HepG2 (cell line): ENCODE results near the gene UBL7. TPM values are rescaled to one million over a fixed set of nuclear protein-coding genes. Genes with fewer than 3 reads are reported as not detected.
A peak's percentile ranks its signal among the peaks of the same experiment; 100 is the strongest.

ENCODE experiments used
- ATAC-seq: fragments of 200-7000 bp; cut with Tn5 transposase; 3 replicates; pipeline ENCODE4 v1.9.1; 2020; ENCODE audit warnings: mild to moderate bottlenecking, moderate library complexity
- BruUV-seq: library from RNA; stranded (reverse); fragments of 400-500 nt; replicated peaks from 2 replicates; lab custom pipeline; 2021; lab: Mats Ljungman, UMichigan
- CTCF ChIA-PET: fragments of 300-600 bp; formaldehyde crosslinking; extraction: SDS; loops from one replicate; lab custom pipeline; 2021; ENCODE audit warnings: low total read pairs, inconsistent platforms, low intra/inter-chr PET ratio; lab: Yijun Ruan, JAX
- POLR2A ChIA-PET: fragments of 350-600 bp; sonication (Branson Sonifier 250); formaldehyde crosslinking; loops from one replicate; lab custom pipeline; 2020; ENCODE audit warnings: antibody characterized with exemption, inconsistent platforms; lab: Yijun Ruan, JAX
- DNase-seq: peaks from one replicate; pipeline ENCODE4 v3.0.0-alpha.2; 2015; ENCODE audit warnings: low spot score
- FAIRE-seq: peaks from 3 replicates; lab custom pipeline; 2011; peaks lifted over from hg19 to GRCh38; lab: Jason Lieb, UNC
- H2AFZ ChIP-seq: one replicate; pipeline ENCODE4 v1.6.1; 2011; ENCODE audit warnings: low read length, inconsistent platforms
- H3K27ac ChIP-seq: fragments of 300-600 bp; 3 replicates; pipeline ENCODE4 v1.8.0; 2011; ENCODE audit warnings: mixed run types, mild to moderate bottlenecking, mixed read lengths, low read length, inconsistent platforms; ENCODE audit not compliant: insufficient read depth; ENCODE audit errors: extremely low read length
- H3K27me3 ChIP-seq, 2 experiments: fragments of 200-600 bp in 1 of 2; 2 replicates in 1 of 2; 3 replicates in 1 of 2; pipeline versions ENCODE4 v1.6.0 to v1.8.0; 2011; ENCODE audit warnings: low read length in 2 of 2, mild to moderate bottlenecking in 2 of 2, moderate library complexity in 2 of 2, inconsistent platforms in 1 of 2; ENCODE audit not compliant: insufficient read depth in 2 of 2, control insufficient read depth in 1 of 2
- H3K36me3 ChIP-seq, 2 experiments: fragments of 200-600 bp in 1 of 2; replicated peaks in 1 of 2; 2 replicates in 1 of 2; 3 replicates in 1 of 2; pipeline versions ENCODE4 v1.5.1 to v1.8.0; 2011; ENCODE audit warnings: low read length in 2 of 2, inconsistent platforms in 1 of 2; ENCODE audit not compliant: insufficient read depth in 2 of 2, control insufficient read depth in 1 of 2
- H3K4me1 ChIP-seq: 2 replicates; pipeline ENCODE4 v1.5.1; 2012; ENCODE audit warnings: low read length, inconsistent platforms; ENCODE audit not compliant: insufficient read depth
- H3K4me2 ChIP-seq: 2 replicates; pipeline ENCODE4 v1.6.0; 2011; ENCODE audit warnings: low read depth, low read length, inconsistent platforms
- H3K4me3 ChIP-seq, 3 experiments: fragments of 200-600 bp in 1 of 3; sonication (generic), shearing (Covaris generic) in 1 of 3; replicated peaks in 1 of 3; 2 replicates each; pipeline ENCODE4 v1.5.1; 2011 to 2016; ENCODE audit warnings: low read length in 3 of 3, inconsistent platforms in 2 of 3, low read depth in 2 of 3, mild to moderate bottlenecking in 2 of 3, control low read depth in 1 of 3, mixed read lengths in 1 of 3; ENCODE audit not compliant: insufficient read depth in 1 of 3
- H3K79me2 ChIP-seq: one replicate; pipeline ENCODE4 v1.6.1; 2011; ENCODE audit warnings: low read length, inconsistent platforms; ENCODE audit not compliant: insufficient read depth
- H3K9ac ChIP-seq: 2 replicates; pipeline ENCODE4 v1.6.0; 2011; ENCODE audit warnings: mild to moderate bottlenecking, low read depth, low read length, inconsistent platforms; ENCODE audit not compliant: insufficient read depth
- H3K9me3 ChIP-seq: 2 replicates; pipeline ENCODE4 v1.5.1; 2012; ENCODE audit warnings: mild to moderate bottlenecking, low read length
- H4K20me1 ChIP-seq: 2 replicates; pipeline ENCODE4 v1.6.0; 2011; ENCODE audit warnings: inconsistent platforms, mild to moderate bottlenecking, low read length, moderate library complexity; ENCODE audit not compliant: insufficient read depth
- CREB1 ChIP-seq, 2 experiments: fragments of 450-650 bp in 1 of 2; IDR thresholded peaks; 2 replicates each; pipeline ENCODE4 v1.6.1; 2016 to 2017; ENCODE audit warnings: control low read depth in 1 of 2, mild to moderate bottlenecking in 1 of 2, missing compliant biosample characterization in 1 of 2, missing genetic modification characterization in 1 of 2
- GFI1 ChIP-seq: sonication (generic); formaldehyde crosslinking; IDR thresholded peaks from 2 replicates; pipeline ENCODE4 v1.5.0; 2020; ENCODE audit warnings: missing genetic modification reagents, mild to moderate bottlenecking, borderline replicate concordance
- GMEB2 ChIP-seq: IDR thresholded peaks from 2 replicates; pipeline ENCODE4 v1.6.1; 2016; ENCODE audit warnings: missing biosample characterization, missing genetic modification reagents, low read depth
- HDAC1 ChIP-seq: sonication (generic); formaldehyde crosslinking; IDR thresholded peaks from 2 replicates; pipeline ENCODE4 v1.5.1; 2020; ENCODE audit warnings: mild to moderate bottlenecking, missing genetic modification reagents
- HIVEP1 ChIP-seq: sonication (generic); formaldehyde crosslinking; IDR thresholded peaks from 2 replicates; pipeline ENCODE4 v1.4.0; 2020; ENCODE audit warnings: mild to moderate bottlenecking, missing genetic modification reagents
- KLF15 ChIP-seq: sonication (generic); formaldehyde crosslinking; IDR thresholded peaks from 2 replicates; pipeline ENCODE4 v1.8.1; 2023; ENCODE audit warnings: borderline replicate concordance, mild to moderate bottlenecking, inconsistent platforms, missing genetic modification reagents, mixed read lengths
- MIER2 ChIP-seq: IDR thresholded peaks from 2 replicates; pipeline ENCODE4 v1.6.1; 2016; ENCODE audit warnings: missing biosample characterization, missing genetic modification reagents
- MXD4 ChIP-seq: IDR thresholded peaks from 2 replicates; pipeline ENCODE4 v1.6.1; 2016; ENCODE audit warnings: mild to moderate bottlenecking, missing biosample characterization, missing genetic modification reagents
- NCOA2 ChIP-seq: sonication (generic); formaldehyde crosslinking; IDR thresholded peaks from 2 replicates; pipeline ENCODE4 v1.8.0; 2022; ENCODE audit warnings: inconsistent platforms
- NFRKB ChIP-seq: fragments of 450-650 bp; IDR thresholded peaks from 2 replicates; pipeline ENCODE4 v1.6.1; 2017
- NR1H2 ChIP-seq: sonication (generic); formaldehyde crosslinking; IDR thresholded peaks from 2 replicates; pipeline ENCODE4 v1.8.1; 2022; ENCODE audit warnings: low read depth, missing genetic modification reagents, borderline replicate concordance
- PPARG ChIP-seq: conservative IDR thresholded peaks from 2 replicates; pipeline ENCODE4 v1.6.1; 2016; ENCODE audit warnings: missing biosample characterization, missing genetic modification reagents
- SRSF1 ChIP-seq: fragments of 200-400 bp; formaldehyde crosslinking; optimal IDR thresholded peaks from 2 replicates; pipeline ENCODE3; 2017; ENCODE audit warnings: mild to moderate bottlenecking, low read depth, low read length, moderate library complexity
- TRIM22 ChIP-seq: fragments of 450-650 bp; IDR thresholded peaks from 2 replicates; pipeline ENCODE4 v1.6.1; 2017
- U2AF1 ChIP-seq: fragments of 200-400 bp; formaldehyde crosslinking; optimal IDR thresholded peaks from 2 replicates; pipeline ENCODE3; 2017; ENCODE audit warnings: mild to moderate bottlenecking, low read depth, low read length
- ZFP1 ChIP-seq: IDR thresholded peaks from 2 replicates; pipeline ENCODE4 v1.6.1; 2016
- ZFP90 ChIP-seq: sonication (generic); formaldehyde crosslinking; IDR thresholded peaks from 2 replicates; pipeline ENCODE4 v1.8.0; 2022; ENCODE audit warnings: missing genetic modification reagents, mild to moderate bottlenecking, inconsistent platforms, borderline replicate concordance
- ZNF382 ChIP-seq: sonication (generic); formaldehyde crosslinking; IDR thresholded peaks from 2 replicates; pipeline ENCODE4 v1.5.0; 2020; ENCODE audit warnings: missing genetic modification reagents, mild to moderate bottlenecking, borderline replicate concordance
- ZNF530 ChIP-seq: sonication (generic); formaldehyde crosslinking; IDR thresholded peaks from 2 replicates; pipeline ENCODE4 v1.5.0; 2020; ENCODE audit warnings: low read depth, mild to moderate bottlenecking, missing genetic modification reagents
- ZNF562 ChIP-seq: sonication (generic); formaldehyde crosslinking; IDR thresholded peaks from 2 replicates; pipeline ENCODE4 v1.8.0; 2022; ENCODE audit warnings: missing genetic modification reagents, borderline replicate concordance
- ZNF614 ChIP-seq: IDR thresholded peaks from 2 replicates; pipeline ENCODE4 v1.6.1; 2018; ENCODE audit warnings: missing biosample characterization, missing genetic modification reagents, inconsistent platforms, borderline replicate concordance
- ZNF737 ChIP-seq: sonication (generic); formaldehyde crosslinking; IDR thresholded peaks from 2 replicates; pipeline ENCODE4 v1.5.0; 2020; ENCODE audit warnings: missing genetic modification reagents, mild to moderate bottlenecking, borderline replicate concordance
- WGBS: methylation state at CpG from one replicate; pipeline ENCODE4 v1.1.6; 2017; ENCODE audit warnings: low lambda C conversion rate; 5-methylcytosine and 5-hydroxymethylcytosine counted together
- in situ Hi-C: cut with HindIII; loops from 2 replicates; pipeline ENCODE4 v1.10.0; 2017; ENCODE audit warnings: low pct_unique_long_range_greater_than_20kb; ENCODE audit not compliant: extremely low pct_ligation_motif_present
- intact Hi-C: fragments of 100-400 bp; cut with micrococcal nuclease; formaldehyde crosslinking; loops from one replicate; pipeline ENCODE4 v1.10.0; 2022; ENCODE audit not compliant: unreplicated experiment
- polyA plus RNA-seq, 8 experiments: library from polyadenylated mRNA; depleted of rRNA in 3 of 8; stranded (reverse) in 7 of 8; unstranded in 1 of 8; fragments of >200 nt; fragmentation: Illumina TruSeq in 4 of 8; extraction: Trizol in 4 of 8; gene quantifications; 2 replicates each; pipeline versions ENCODE4 v1.2.1 to v1.2.3, GENCODE V29; 2011 to 2016; ENCODE audit warnings: low read depth in 4 of 8, missing spikeins in 1 of 8, mixed read lengths in 1 of 8; ENCODE audit not compliant: insufficient read depth in 1 of 8
- total RNA-seq, 5 experiments: library from RNA; depleted of rRNA; stranded (reverse); fragments of >200 nt; fragmentation: Illumina TruSeq; extraction: Trizol; gene quantifications; 2 replicates each; pipeline ENCODE4 v1.2.3, GENCODE V29; 2016; ENCODE audit warnings: low read depth in 1 of 5

UBL7 gene
- total and polyA plus RNA-seq, 2 of the 13 experiments (the other 11 are each of a cell fraction or from before 2014, with no cell fraction given): 55.0 to 63.5 TPM

GRCh38 chr15:74443100-74443909 is 17.7 kb downstream of the UBL7 start:
- H3K36me3 ChIP-seq: peaks cover 2 to 16% of the 10 kb centered on the region in 2 experiments; a peak in 4 of 5 replicates
- H3K4me2 ChIP-seq: peak overlapping the region; percentile 100
- peak; percentile 94 for FAIRE-seq
- intact Hi-C loops (loop anchor here (1.0 to 5.0 kb wide), 2 partner anchors 18 to 174 kb away; partner anchors contain the start of genes CLK3 and UBL7), in situ Hi-C loops (no loop called here)
- peaks cover 97% of the 10 kb centered on the region for H3K4me1 ChIP-seq
- no peaks in the 10 kb centered on the region for H3K9me3 ChIP-seq
- no TSS peak for BruUV-seq
- H3K79me2 ChIP-seq: no peaks in the 10 kb centered on the region
- peak overlapping the region; percentile 97 for H3K27ac ChIP-seq
- no peaks in the 10 kb centered on the region for H3K27me3 ChIP-seq
- ATAC-seq: peak; percentile 75
- peak overlapping the region; percentile 94 for H3K9ac ChIP-seq
- under 1% methylated on average over 14 of the region's 14 CpGs for WGBS
- DNase-seq: peak; percentile 99
- ChIA-PET CTCF (no interaction called here), POLR2A (interaction anchor here (0.8 to 9.6 kb wide), 28 partner anchors 12 to 1009 kb away, joined by 3 to 357 read pairs (median 8); partner anchors contain the start of genes ARID3B, SEMA7A and UBL7)
- no peaks in the 10 kb centered on the region for H4K20me1 ChIP-seq
- H2AFZ ChIP-seq: no peak overlapping the region
- H3K4me3 ChIP-seq: peak overlapping the region; percentile 46 to 74 (median 52)
- TF ChIP-seq ZNF614 (peak; percentile 79; the same call in 1 of the 2 replicates), ZFP90 (no peak; the same call in 1 of the 2 replicates), GFI1 (CRISPR knock-in tag) (peak; percentile 97), PPARG (peak; percentile 73), ZNF382 (CRISPR knock-in tag) (no peak), NFRKB (no peak), HIVEP1 (no peak), ZNF530 (CRISPR knock-in tag) (0 out of 2 replicates have a peak, but pooled peaks have one; percentile 17), NCOA2 (peak; percentile 98), MXD4 (CRISPR knock-in tag) (no peak), ZFP1 (no peak), GMEB2 (CRISPR knock-in tag) (0 out of 2 replicates have a peak, but pooled peaks have one; percentile 23), U2AF1 (no peak), TRIM22 (no peak), ZNF562 (CRISPR knock-in tag) (no peak), HDAC1 (CRISPR knock-in tag) (peak; percentile 92), ZNF737 (no peak), NR1H2 (CRISPR knock-in tag) (no peak), CREB1 (IDR thresholded peaks at IDR 0.05) (peak; percentile 31; the same call in 1 of the 2 replicates), CREB1 (CRISPR knock-in tag; IDR thresholded peaks at IDR 0.05) (peak; percentile 70; the same call in 1 of the 2 replicates), MIER2 (CRISPR knock-in tag) (peak; percentile 49; the same call in 1 of the 2 replicates), KLF15 (CRISPR knock-in tag) (no peak), SRSF1 (no peak)
